Activated CD4-positive, CD25-positive, alpha-beta regulatory T cell treated with anti-CD3 and anti-CD28 coated beads, Interleukin-2, amount 50 U/mL, for 24 hours (primary cell): ENCODE data around the gene RGS19.

Source experiments
- ATAC-seq, 2 donors: fragments of 150-1000 bp; cut with Tn5 transposase; one replicate each; pipeline ENCODE4 v1.10.0; 2021; ENCODE audit warnings: mild to moderate bottlenecking in 1 of 2, moderate library complexity in 1 of 2

The RGS19 gene

GRCh38 chr20:64062596-64063388 lies 16.5 kb downstream of the RGS19 start, which contains the start of gene TCEA2:
TSS of gene TCEA2 (plus strand) at chr20:64063198. CDS start at chr20:64063313, 115 bp downstream.
- ATAC-seq: peak; percentile 96 to 98

GRCh38 chr20:64062276-64062595 lies 17.1 kb downstream of the RGS19 start:
- no peak for ATAC-seq

- no peak for ATAC-seq
Observed at GRCh38 chr20:64058536-64058935, 20.8 kb downstream of the RGS19 start.

DNA sequence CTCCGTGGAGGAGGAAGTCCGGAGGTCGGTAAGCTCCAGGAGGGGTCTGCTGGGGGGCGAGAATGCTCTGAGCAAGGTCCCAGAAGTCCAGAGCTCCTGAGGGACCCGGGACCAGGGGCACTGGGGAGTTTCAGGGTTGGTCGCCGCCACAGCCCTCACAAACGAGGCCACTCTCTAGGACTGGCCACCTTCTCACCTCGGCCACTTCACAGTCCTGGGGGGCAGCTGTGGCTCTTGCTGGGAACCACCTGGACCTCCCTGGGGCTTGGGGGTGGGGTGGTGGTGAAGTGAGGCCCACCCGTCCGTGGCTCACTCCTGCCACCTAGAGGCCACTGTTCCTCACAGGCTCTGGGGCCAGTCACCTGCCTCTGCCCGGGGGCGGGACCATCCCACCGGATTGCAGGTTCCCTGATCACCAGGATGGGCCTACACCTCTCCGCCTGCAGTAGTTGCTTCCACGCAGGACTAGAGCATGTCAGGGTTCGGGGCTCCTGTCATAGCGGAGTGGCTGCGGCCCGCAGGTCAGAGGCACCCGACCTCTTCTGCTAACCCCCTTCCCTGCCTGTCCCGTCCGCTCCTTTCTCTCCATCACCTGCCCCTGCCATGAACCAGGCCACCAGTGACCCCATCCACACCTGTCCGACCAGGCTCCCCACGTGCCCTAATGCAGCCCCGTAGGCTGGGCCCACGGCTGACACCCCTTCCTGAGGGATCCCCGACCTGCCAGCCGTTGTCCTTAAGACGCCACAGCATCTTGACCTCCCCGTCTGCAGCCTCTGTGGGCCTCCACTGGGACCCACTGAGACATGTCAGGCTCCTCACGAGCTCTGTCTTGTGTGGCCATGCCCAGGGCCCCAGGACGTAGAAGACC lies 21.5 kb downstream of the RGS19 start:
- ATAC-seq: peak; percentile 80 to 87

- ATAC-seq: peak in 1 of 2 donors; percentile 21
Observed at GRCh38 chr20:64056889-64057627, 22.3 kb downstream of the RGS19 start.

GRCh38 chr20:64056639-64056888 lies 22.8 kb downstream of the RGS19 start:
- no peak for ATAC-seq

DNA sequence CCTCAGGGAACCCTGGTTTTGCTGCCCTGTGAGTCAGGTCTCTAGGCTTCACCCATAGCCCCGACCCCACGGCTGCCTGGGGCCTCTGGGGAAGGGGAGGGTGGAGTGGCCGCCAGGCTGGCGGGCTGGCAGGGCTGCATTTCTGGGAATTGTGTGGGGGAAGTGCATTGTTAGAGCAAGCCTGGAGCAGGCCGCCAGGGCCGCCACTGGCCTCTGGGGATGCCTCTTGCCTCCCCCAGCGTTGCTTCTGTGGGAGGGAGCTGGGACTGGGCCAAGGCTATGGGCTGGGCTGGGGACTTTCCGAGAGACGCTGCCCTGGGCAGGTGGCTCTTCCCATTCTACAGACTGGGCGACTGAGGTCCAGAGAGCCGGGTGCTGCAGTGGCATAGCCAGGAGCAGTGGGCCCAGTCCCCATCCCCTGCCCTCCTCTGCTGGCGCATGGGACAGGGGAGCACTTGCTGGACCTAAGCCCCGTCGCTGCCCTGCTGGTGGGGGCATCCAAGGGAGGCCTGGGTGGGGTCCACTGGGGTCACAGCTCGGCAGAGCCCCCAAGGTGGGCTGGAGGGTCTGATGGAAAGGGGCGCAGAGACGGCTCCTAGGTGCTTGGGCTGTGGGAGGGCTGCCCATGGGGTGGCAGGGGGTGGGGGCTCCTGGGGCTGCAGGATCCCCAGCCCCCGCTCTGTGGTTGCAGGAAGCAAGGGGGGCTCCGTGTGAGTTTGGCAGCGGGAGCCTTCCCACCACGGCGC lies 23.3 kb downstream of the RGS19 start:
- ATAC-seq: no peak

GRCh38 chr20:64055396-64055892 lies 23.9 kb downstream of the RGS19 start:
- ATAC-seq: no peak

DNA sequence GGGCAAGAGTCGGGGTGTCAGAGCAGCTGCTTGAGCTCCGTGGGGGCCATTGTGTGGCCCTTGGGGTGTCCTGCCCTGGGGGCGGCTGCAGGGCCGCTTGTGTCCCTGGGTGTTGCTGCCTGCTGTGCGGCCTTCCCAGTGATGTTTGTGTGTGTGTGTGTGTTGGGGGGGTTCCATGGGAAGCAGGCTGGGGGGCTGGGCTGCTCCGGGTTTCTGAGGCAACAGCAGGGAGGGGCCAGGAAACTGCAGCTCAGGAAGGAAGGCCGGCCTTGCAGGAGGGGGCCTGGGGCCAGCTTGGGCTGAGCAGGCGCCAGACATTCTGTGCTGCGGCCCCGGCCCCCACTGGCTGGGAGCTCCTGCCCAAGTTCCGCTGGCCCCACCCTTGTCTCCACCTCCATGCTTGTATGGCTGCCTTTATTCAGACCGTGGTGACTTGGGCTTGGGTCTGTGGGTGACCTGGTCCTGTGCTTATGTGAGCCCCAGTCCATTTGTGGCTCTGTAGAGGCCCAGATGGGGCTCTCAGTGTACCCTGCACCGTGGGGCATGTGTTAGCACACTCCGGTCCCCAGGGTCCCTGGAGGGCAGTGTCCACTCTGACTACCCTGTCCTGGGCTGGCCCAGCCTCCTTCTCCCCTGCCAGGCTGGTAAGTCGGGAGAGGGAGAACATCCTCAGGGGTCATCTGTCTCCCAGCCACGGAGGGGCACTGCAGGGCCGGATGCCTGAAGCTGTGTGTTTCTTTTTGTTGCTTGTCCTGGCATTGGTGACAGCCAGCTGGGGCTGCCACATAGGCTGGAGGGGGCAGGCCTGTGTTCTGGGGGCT lies 25.3 kb downstream of the RGS19 start:
- no peak for ATAC-seq

- ATAC-seq: no peak
Observed at GRCh38 chr20:64052987-64053840, 26.1 kb downstream of the RGS19 start.

DNA sequence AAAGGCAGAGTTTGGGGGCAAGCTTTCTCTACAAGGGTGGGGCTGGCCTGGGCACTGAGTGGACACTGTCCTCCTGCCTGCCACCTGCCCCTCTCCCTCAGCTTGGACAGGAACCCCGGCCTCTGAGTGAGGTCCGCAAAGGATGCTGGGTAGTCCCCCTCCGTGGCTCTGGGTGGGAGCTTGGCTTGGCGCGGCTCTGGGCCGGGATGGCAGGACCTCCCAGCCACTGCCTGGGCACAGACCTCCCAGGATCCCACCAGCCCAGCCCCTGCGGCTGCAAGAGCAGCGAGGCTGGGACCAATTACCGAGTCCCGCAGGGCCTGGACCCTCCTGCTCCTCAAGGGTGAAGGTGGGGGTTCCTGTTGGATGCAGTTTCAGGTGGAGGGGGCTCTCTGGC lies 27.0 kb downstream of the RGS19 start:
- ATAC-seq: no peak

DNA sequence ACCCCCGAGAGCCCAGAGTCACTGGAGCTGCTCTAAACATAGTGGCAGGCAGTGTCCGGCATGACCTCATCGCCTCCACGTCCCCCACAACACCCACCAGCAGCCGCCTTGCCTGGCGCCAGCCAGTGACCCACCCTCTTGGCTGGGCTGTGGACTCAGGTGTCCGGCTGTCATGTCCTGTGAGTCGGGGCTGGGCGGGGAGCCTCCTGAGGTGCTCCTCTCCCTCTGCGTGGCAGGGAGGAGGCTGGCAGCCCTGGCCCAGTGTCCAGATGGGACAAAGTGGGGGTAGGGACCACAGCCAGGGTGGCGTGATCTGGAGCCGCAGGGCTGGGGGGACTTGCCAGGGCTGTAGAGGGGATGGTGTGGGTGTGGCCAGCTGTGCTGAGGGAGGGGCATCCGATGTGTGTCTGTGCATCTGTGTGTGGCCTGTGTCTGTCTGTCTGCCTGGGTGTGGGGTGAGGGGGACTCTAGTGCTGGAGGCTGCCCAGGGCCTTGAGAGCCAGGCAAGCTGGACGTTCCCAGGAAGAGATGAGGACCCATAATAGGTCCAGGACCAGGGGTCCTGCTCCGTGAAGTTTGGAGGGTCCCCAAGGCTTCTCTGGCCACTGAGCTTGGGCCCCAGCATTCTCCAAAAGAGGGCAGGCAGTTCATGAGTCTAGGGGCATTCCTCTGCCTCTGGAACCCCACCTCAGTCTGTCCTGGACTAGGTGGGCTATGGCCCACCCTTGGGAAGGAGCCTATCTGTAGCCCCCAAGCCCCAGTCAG lies 27.6 kb downstream of the RGS19 start:
- no peak for ATAC-seq

GRCh38 chr20:64051033-64051452 lies 28.3 kb downstream of the RGS19 start:
- no peak for ATAC-seq

DNA sequence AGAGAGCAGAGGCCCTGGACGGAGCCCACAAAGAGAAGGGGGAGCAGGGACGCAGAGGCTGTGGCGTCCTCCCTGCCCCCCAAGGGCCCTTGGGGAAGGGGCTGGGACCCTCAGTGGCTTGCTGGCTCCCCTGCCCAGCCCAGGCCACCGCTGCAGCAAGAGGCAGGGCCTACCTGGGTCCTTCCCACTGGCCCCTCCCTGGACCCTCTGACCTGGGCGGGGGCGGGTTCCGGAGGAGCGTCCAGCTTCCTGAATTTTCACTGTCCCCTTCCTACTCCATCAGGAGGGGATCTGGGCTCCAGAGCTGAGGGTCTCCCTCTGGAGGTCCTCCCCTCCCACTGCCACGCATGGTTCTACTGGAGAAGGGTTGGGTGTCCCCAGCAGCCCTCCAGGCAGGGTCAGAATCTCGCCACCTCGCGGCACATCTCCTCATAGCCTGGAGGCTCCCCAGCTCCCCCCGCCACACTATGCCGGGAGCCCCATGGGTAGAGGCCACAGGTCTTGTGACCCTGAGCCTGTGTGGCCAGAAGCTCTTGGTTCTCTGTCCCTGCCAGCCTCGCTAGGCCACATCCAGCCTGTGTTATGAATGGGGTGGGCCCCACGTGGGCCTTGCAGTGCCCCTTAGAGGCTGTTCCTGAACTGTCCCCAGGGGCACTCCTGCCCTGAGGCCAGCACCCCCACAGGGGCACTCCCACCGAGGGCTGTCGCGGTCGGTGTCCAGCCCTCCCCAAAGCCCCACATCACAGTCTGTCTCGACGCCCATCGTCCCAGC lies 28.9 kb downstream of the RGS19 start:
- ATAC-seq: no peak

- ATAC-seq: no peak
Observed at GRCh38 chr20:64049878-64050260, 29.4 kb downstream of the RGS19 start.

DNA sequence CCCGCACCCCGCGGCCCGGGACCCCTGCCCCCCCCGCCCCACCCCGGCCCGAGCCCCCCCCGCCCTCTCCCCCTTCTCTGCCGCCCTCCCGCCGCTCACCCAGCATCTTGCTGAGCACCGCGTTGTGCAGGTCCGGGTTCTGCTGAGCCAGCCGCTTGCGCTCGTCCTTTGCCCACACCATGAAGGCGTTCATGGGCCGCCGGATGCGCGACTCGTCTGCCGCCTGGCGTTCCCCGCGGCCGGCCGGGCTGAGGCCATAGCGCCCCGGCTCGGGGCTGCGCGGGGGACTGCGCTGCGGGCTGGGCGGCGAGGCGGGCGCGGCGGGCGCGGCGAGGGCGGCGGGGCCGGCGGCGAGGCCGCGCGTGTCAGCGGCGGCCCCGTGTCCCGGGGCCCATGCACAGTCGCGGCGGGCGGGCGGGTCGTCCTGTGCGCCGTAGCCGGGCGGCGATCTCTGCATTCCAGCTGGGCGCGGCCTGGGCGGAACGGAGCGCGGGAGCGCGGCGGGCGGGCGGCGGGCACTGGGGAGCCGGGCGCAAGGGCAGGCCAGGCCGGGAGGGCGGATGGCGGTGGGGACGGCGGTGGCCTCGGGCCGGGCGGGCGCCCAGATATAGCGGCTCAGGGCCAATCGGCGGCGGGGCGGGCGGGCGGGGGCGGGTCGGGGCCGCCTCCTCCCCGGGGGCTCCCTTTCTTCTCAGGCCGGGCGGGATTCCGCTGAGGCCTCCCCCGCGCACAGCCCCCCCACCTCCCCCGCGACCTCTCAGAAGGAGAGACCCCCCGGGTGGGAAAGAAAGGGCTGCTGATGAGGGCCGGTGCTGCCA lies 30.0 kb downstream of the RGS19 start, which contains the start of gene SOX18:
Gene SOX18 (minus strand): TSS at position 580 of the 818 bp plus-strand sequence. CDS start 123 bp downstream, at position 457.
- ATAC-seq: peak; percentile 17 to 53

DNA sequence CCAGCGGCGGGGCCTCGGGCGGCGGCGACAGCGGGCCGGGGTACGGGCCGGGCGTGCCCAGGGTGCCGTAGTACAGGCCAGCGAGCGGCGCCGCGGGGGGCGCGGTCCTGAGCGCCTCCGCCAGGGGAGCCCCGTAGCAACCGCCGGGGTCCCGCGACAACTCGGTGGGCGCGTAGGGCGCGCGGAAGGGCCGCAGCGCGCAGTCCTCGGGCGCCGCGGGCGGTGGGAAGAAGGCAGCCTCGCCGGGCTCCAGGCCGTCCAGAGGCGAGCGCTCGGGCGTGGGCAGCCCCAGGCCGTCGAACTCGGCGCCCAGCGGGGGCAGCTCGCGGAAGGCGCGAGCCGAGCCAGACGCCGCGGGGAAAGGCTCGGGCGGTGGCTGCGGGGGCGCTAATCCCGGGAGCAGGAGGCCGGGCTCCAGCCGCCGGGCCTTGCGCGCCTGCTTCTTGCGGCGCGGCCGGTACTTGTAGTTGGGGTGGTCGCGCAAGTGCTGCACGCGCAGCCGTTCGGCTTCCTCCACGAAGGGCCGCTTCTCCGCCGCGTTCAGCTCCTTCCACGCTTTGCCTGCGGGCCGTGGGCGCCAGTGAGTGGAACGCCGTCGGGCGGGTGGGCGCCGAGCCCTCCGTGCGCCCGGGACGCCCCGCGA lies 30.8 kb downstream of the RGS19 start:
- no peak for ATAC-seq
